GM06990 (cell line): ENCODE results near the gene PPIC.

Experiments
- DNase-seq: peaks from one replicate; pipeline ENCODE4 v3.0.0-alpha.2; 2011; ENCODE audit not compliant: insufficient read length; ENCODE audit errors: extremely low read depth
- H3K27me3 ChIP-seq: replicated peaks from 2 replicates; pipeline ENCODE4 v1.6.0; 2011; ENCODE audit warnings: low read length; ENCODE audit not compliant: control insufficient read depth, insufficient read depth
- H3K36me3 ChIP-seq: 2 replicates; pipeline ENCODE4 v1.5.1; 2011; ENCODE audit warnings: low read length; ENCODE audit not compliant: control insufficient read depth, insufficient read depth
- H3K4me3 ChIP-seq: replicated peaks from 2 replicates; pipeline ENCODE4 v1.5.1; 2011; ENCODE audit warnings: low read depth, mild to moderate bottlenecking, control low read depth, low read length
- CTCF ChIP-seq: IDR thresholded peaks from 2 replicates; pipeline ENCODE4 v1.5.1; 2011; ENCODE audit warnings: low read length, control low read depth, mild to moderate bottlenecking, inconsistent platforms; ENCODE audit not compliant: insufficient read depth, poor library complexity, severe bottlenecking

PPIC gene

GRCh38 chr5:123075521-123076163 lies 39.1 kb upstream of the PPIC start:
- TF ChIP-seq CTCF: no peak
- no peak for DNase-seq
- H3K4me3 ChIP-seq: no peak overlapping the region
- no peaks in the 10 kb centered on the region; the same call in 1 of the 2 replicates for H3K27me3 ChIP-seq
- no peaks in the 10 kb centered on the region for H3K36me3 ChIP-seq

- DNase-seq: no peak
- no peak for TF ChIP-seq CTCF
- no peaks in the 10 kb centered on the region for H3K27me3 ChIP-seq
- H3K36me3 ChIP-seq: no peaks in the 10 kb centered on the region
- H3K4me3 ChIP-seq: no peak overlapping the region
These were observed 31.9 kb upstream of the PPIC start for GRCh38 chr5:123068368-123068938.

- no peak for TF ChIP-seq CTCF
- DNase-seq: no peak
- H3K27me3 ChIP-seq: no peaks in the 10 kb centered on the region
- no peaks in the 10 kb centered on the region for H3K36me3 ChIP-seq
- H3K4me3 ChIP-seq: no peak overlapping the region
These were observed 29.5 kb upstream of the PPIC start for GRCh38 chr5:123066016-123066415.

DNA sequence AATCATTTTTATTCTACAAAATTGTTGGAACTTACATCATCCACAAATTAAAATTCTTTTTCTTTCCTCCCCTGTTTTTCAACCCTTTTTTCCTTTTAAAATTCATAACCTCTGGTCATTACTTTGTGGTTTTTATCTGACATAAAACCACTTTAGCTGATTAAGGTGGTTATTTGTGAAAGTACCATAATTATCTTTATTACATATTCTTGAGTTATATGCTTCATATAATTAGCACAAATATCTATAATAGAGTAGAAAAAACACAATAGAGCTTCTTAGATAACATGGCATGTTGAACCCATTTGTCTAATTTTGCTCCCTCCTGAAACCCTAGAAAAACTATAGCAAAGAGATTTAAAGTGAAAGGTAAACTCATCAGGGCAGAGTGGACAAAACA lies 22.9 kb upstream of the PPIC start:
- Histone ChIP-seq H3K36me3 (no peaks in the 10 kb centered on the region), H3K4me3 (no peak overlapping the region), H3K27me3 (no peaks in the 10 kb centered on the region)
- no peak for DNase-seq
- no peak for TF ChIP-seq CTCF

DNA sequence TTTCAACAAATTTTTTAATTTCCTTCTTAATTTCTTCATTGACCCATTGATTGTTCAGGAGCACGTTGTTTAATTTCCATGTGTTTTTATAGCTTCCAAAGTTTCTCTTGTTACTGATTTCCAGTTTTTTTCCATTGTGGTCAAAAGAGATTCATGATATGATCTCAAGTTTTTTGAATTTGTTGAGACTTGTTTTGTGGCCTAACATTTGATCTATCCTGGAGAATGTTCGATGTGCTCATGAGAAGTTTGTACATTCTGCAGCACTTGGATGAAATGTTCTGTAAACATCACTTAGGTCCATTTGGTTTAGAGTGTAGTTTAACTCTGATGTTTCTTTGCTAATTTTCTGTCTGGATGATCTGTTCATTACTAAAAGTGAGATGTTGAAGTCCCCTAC lies 14.7 kb upstream of the PPIC start:
- TF ChIP-seq CTCF: no peak
- Histone ChIP-seq H3K4me3 (no peak overlapping the region), H3K27me3 (no peaks in the 10 kb centered on the region), H3K36me3 (no peaks in the 10 kb centered on the region)
- no peak for DNase-seq
